Measurements from ENCODE around the gene ST3GAL3.
"Not testable (repeated sequence)": the region's sequence is repeated elsewhere in the genome, so short reads cannot be mapped to it uniquely, and the experiment has no call there.

ST3GAL3 gene

DNA sequence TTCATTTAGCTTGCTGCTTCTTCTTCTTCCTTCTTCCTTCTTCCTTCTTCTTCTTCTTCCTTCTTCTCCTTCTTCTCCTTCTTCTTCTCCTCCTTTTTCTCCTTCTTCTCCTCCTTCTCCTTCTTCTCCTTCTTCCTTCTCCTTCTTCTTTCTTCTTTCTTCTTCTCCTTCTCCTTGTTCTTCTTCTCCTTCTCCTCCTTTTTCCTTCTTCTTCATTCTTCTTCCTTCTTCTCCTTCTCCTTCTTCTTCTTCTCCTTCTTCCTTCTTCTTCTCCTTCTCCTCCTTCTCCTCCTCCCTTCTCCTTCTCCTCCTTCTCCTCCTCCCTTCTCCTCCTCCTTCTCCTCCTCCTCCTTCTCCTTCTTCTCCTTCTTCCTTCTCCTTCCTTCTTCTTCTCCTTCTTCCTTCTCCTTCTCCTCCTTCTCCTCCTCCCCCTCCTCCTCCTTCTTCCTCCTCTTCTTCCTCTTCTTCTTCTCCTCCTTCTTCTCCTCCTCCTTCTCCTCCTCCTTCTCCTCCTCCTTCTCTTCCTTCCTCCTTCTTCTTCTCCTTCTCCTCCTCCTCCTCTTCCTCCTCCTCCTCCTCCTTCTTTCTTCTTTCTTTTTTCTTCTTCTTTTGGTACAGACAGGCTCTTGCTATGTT, 110.1 kb downstream of the ST3GAL3 start:
- DNase-seq (ENCODE audit: low read depth in 1 of 2, low spot score in 1 of 2): no peak

DNA sequence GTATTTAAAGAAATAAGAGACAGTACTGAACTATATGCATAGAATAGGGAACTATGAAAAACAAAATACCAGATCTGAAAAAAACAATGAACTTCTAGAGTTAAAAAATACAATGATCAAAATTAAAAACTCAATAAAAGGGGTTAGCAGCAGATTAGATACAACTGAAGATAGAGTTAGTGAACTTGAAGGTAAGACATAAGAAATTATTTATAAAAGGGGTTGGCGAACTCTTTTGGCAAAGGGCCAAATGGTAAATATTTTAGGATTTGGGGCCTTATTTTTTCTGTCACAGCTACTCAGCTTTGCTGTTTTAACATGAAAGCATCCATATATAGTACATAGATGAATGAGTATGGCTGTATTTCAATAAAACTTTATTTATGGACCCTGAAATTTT, 111.4 kb downstream of the ST3GAL3 start:
- DNase-seq (ENCODE audit: low read depth in 1 of 2, low spot score in 1 of 2): no peak

DNA sequence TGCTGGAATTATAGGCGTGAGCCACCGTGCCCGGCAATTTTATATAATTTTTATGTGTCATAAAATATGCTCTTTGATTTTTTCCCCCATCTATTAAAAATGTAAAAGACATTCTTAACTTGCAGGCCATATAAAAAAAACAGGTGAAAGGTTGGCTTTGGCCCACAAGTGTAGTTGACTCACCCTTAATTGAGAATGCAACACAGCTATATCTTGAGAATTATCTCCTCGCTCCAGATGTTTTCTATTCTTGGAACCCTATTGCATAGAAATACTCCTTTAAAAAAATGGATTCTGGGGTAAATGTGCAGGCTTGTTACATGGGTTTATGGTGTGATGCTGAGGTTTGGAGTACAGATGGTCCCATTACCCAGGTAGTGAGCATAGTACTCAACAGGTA, 112.0 kb downstream of the ST3GAL3 start:
- DNase-seq (ENCODE audit: low read depth in 1 of 2, low spot score in 1 of 2): no peak

DNA sequence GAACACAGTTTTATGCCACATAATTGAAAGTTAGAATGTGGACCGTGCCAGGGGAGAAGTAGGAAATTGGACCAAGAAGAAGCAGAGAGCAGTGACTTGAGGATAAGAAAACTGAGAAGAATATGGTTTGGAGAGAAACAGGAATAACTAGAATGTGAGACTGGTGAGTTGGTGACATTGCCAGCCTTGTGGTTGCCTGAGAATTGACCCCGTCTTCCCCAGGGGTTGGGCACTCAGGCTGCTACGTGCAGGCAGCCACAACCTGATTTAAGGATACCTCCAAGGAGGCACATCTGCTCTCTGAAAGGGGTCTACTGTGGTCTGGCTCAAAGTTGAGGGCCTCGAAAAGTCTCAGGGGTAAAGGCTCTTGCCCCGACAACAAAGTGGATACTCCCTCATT, 114.1 kb downstream of the ST3GAL3 start:
- no peak for DNase-seq (ENCODE audit: low read depth in 1 of 2, low spot score in 1 of 2)

DNA sequence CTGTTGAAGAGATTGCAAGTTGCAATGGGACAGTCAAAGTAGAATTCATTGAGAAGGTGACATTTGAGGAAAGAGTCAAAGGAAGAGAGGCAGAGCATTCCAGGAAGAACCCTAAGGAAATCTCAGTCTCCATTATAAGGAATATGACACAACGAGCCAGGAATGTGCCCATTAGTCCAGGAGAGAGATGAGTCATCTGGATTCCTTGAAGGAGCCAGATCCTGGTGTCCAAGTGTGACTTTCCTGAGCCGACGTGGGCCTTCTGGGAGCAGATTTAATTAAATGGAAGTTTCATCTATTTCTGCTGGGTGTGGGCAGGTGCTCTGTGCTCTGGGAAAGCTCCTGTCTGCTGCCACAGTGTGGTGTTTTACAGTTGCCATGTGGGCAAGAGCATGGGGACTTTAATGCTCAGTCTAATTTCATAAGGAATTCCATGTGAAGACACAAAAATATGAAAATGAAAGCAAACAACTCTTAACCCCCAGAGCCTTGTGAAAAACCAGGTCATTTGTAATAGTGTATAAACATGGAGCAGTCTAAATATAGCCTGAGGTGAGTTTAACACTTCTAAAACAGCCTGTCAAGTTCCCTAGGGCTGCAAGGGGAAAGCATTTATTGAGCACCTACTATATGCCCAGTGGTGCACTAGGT, 114.8 kb downstream of the ST3GAL3 start:
- no peak for DNase-seq (ENCODE audit: low read depth in 1 of 2, low spot score in 1 of 2)

DNA sequence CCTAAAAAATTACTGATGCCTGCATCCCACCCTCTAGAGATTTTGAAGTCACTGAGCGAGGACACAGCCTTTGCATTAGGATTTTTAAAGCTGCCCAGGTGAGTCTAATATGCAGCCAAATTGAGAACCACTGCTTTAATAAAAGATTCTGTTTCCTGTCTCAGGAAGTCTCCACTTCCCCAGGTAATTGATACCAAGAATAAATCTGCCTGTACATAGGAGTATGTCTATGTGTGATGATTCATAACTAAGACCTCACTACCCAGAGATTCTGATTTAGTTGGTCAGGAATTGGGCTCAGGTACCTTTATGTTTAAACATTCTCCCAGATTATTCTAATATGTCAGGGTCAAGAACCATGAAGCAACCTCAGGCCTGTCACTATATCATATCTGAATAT, 117.5 kb downstream of the ST3GAL3 start:
- no peak for DNase-seq (ENCODE audit: low read depth in 1 of 2, low spot score in 1 of 2)

DNA sequence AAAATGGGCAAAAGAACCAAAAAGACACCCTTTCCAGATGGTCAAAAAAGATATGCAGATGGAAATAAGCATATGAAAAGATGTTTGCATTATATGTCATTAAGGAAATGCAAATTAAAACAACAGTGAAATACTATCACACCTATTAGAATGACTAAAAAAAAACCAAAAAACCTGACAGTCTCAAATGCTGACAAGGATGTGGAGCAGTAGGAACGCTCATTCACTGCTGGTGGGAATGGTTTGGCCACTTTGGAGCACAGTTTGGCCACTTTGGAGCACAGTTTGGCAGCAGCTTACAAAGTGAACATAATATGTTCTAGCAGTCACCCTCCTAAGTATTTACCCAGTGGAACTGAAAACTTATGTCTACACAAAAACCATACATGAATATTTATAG, 121.2 kb downstream of the ST3GAL3 start:
- no peak for DNase-seq (ENCODE audit: low read depth in 1 of 2, low spot score in 1 of 2)

DNA sequence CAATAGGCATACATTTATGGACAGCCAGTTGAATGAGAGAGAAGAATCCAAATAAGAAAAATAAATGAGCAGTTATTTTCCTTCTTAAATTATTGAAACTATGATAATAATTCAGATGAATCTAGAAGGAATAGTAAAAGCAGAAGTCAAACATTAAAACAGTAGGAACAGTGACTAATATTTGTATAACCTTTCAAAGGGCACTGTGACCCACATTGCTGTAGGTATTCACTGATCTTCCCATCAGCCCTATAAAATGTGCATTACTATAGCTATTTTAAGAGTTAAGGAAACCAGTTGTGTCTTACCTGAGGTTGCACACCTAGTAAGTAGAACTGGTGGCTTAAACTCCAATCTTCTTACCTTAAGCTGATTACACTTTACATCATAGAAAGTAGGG, 123.5 kb downstream of the ST3GAL3 start:
- DNase-seq (ENCODE audit: low read depth in 1 of 2, low spot score in 1 of 2): no peak

DNA sequence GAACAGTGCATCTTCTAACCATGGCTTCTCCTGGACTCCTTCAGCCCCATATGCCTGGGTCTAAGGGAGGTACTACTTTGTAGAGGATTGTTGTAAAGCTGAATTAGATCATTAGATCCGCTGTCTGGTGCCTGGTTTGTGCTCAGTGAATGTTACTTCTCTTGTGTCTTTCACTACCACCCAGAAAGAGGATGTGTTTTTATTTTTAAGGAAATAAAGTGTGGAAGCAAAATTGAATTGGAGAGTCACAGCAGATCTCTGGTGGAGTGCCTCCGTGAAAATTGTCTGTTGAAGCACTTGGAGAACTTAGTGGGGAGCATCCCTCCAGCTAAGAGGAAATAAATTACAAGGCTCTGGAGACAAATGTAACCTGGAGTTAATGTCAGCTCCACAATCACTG, 124.5 kb downstream of the ST3GAL3 start:
- DNase-seq (ENCODE audit: low read depth in 1 of 2, low spot score in 1 of 2): no peak

DNA sequence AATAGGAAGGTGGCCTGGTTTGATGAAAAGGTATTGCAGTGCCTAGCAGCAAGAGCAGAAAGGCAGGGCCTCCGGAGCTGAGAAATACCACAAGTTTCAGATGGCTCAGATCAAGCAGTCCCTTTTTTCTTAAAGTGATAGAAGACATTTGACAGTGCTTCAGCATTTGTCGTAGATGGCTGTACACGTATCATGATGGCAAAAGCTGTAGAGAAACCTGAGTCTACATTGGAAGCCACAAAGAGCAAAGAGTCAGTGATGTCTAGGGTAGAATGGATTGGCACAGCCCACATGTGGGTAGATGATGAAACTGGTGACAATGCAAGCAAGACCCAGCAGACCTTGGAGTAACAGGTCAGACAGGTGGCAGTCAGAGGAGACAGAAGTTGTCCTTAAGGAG, 124.9 kb downstream of the ST3GAL3 start:
- no peak for DNase-seq (ENCODE audit: low read depth in 1 of 2, low spot score in 1 of 2)

DNA sequence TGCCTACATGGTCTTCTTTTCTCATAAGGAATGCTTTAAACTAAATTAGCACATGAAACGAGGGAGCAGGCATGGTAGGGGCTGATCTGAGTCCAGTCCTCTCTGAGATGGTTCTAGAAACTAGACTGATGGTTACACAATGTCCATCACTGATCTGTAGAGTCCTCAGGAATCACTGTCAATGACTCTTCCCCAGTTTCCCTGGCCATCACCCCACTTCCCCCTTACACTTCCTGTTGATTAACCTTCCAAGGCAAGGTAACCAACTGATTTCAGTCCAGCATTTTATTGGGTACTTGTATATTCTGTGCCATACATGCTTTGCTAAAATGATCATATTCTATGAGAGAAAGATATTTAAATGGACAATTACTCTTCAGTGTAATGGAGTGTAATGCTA, 125.7 kb downstream of the ST3GAL3 start:
- no peak for DNase-seq (ENCODE audit: low read depth in 1 of 2, low spot score in 1 of 2)

DNA sequence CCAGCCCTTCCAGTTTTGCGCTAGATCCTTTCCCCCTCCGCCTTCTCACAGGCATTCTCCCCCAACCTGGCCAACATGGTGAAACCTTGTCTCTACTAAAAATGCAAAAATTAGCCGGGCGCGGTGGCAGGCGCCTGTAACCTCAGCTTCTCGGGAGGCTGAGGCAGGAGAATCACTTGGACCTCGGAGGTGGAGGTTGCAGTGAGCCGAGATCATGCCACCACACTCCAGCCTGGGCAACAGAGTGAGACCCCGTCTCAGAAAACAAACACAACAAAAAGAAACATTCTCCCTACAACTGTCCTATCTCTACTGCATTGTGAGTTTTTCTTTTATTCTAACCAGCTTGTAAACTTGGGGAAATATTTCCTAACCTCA, 126.6 kb downstream of the ST3GAL3 start:
- DNase-seq (ENCODE audit: low read depth in 1 of 2, low spot score in 1 of 2): not testable (repeated sequence)

DNA sequence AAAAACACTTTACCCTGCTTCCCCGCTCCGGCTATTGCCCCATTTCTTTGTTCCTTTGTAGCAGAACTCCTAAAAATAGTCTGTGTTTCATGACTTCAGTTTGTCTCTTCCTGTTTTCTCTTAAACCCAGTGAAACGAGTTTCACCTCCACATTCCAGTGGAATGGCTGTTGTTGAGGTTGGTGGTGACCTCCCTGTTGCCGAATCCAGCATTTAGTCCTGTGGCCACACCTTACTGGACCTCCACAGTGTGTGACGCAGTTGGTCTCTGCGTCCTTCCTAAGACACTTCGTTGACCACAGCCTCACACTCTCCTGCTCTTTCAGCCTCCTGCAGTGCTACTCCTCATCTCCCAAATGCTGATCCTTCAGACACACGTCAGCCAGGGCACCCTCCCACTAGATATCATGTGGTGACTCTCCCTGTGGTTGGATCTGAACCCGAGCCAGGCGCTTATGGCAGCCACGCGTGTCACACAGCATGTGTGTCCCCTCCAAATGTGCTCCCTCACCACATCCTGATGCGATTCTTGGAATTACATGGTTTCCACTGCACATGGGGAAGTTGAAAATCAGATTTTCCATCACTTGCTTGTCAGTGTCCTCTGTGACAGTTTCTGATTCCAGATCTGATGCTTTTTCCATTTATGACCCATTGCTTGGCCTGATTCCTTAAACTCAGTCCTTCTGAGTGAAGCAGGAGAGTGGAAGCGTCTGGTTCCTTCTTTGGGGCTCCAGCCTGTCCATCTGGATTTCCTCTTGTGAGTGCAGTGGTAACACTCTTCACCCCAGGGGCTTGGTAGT, 127.1 kb downstream of the ST3GAL3 start:
- DNase-seq (ENCODE audit: low read depth in 1 of 2, low spot score in 1 of 2): no peak

DNA sequence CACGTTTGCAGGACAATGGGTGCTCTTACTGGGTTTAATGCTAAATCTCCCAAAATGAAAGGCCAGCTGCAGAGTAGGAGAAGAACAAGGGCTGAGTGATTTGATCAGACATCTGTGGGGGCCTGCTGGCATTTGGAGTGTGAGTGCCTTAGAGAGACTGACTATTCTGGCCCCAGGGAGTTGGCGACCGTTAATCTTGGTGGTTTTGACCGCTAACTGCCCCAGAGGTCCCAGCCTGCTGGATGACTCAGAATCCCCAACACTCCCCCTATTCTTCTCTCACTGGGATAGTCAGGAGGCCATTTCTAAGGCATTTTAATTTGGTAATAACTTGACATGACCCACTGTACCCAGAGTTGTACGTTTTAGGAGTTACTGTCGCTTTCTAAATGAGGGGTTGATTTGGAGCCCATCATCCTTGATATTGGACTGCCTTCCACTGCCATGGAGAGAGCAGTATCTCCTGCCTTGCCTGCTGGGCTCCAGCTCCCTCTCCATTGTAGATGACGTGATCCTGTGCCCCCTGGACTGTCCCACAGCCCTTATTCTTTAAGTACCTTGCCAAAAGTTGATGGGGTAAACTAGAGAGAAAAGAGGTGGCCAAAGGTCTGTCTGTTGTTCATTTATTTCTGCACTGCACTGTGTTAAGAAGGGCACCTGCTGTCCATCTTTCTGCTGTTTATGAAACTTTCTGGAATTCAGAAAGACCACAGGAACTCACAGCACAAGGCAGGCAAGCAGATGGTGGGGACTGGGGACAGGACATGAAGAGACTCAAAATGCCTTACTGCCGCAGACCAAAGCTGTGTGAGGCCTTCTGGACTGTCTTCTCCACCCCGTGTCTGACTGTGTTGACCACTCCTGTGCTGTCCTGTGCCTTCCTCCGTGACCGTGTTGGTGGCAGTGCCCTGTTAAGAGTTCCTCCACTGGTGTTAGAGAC, 128.0 kb downstream of the ST3GAL3 start:
- no peak for DNase-seq (ENCODE audit: low read depth in 1 of 2, low spot score in 1 of 2)

DNA sequence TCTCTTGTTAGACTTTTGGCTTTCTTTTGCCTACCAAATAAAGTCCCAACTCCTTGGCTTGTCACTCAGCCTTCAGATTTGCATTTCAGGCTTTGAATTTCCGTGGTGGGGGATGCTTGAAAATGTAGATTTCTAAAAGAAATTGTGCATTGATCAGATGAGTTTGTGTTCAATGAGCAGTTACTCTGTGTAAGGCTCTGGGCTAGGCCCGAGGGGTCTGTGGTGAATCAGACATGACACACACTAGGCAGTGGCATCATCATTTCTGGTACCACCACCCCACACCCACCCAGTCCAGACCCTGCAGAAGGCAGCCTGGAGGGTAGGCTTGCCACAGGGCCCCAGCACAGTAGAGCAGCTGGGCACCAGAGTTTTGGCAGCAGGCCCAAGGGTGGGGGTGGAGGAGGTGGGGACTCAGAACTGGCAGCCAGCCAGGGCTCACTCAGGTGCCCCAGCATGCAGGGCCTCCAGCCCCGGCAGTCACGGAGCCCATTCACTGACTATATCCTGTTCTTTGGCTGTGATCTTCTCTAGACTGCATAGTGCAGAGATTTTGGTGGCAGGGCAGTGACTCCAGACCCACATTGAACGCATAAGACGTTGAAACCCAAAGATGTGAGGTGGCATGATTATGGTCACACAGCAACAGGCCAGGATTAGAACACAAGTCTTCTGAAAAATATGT, 129.1 kb downstream of the ST3GAL3 start:
- DNase-seq (ENCODE audit: low read depth in 1 of 2, low spot score in 1 of 2): peak; percentile 39 to 58

DNA sequence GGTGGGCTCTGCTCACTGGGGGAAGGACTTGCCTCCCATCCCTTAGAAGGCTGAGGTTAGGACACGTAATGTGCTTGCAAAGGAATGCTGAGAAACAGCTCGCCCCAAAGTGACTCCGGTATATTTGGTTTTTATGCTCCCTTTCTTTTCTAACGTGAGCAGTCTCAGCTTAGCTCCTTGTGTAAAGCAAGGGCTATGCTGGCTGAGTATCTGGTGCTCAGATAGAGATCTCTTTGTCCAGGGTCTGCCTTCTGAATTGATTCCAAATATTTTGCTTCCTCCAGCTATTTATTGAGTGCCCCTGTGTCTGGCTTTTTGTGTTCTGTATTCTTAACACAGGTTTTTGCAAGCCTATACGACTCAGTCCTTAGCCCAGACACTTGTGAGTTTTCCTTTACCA, 131.7 kb downstream of the ST3GAL3 start:
- DNase-seq (ENCODE audit: low read depth in 1 of 2, low spot score in 1 of 2): no peak

DNA sequence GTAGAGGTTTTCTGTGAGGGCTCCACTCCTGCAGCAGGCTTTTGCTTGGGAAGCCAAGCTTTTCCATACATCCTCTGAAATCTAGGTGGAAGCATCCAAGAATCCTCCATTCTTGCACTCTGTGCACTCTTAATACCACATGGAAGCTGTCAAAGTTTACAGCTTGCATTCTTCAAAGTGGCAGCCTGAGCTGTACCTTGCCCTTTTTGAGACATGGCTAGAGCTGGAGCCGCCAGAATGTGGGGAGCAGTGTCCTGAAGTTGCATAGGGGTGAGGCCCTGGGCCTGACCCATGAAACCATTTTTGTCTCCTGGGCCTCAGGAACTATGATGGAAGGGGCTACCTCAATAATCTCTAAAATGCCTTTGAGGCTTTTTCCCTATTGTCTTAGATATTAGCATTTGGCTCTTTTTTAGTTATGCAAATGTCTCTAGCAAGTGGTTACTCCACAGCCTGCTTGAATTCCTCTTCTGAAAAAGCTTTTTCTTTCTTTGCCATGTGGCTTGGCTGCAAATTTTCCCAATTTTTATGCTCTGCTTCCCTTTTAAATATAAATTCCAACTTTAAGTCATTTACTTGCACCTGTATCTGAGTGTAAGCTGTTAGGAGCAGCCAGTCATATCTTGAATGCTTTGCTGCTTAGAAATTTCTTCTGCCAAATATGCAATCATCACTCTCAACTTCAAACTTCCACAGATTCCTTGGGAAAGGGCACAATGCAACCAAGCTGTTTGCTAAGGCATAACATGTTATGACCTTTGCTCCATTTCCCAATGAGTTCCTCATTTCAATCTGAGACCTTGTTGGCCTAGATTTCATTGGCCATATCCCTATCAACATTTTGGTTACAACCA, 134.2 kb downstream of the ST3GAL3 start:
- DNase-seq (ENCODE audit: low read depth in 1 of 2, low spot score in 1 of 2): no peak

DNA sequence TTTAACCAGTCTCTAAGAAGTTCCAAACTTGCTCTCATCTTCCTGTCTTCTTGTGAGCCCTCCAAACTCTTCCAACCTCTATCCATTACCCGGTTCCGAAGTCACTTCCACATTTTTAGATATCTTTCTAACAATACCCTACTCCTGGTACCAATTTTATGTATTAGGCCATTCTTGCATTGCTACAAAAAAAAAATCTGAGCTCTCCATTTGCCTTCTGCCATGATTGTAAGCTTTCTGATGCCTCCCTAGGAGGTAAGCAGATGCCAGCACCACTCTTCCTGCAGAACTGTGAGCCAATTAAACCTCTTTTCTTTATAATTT, 134.8 kb downstream of the ST3GAL3 start:
- DNase-seq (ENCODE audit: low read depth in 1 of 2, low spot score in 1 of 2): no peak

DNA sequence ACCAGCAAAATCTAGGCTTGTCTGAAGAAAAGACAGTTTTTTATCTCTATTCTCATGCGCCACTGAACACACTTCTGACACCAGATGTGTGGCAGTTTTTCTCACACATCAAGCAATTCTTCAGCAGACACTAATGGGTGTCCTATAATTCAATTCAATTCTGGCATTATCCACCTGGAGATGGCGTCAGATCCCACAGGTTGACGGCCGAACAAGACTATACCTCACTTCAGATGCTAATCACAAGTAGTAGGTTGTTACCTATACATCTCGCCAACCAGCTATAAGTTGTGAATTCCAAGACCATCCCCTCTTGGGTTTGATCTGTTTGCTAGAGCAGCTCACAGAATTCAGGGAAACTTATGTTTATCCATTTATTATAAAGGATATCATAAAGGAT, 136.3 kb downstream of the ST3GAL3 start:
- DNase-seq (ENCODE audit: low read depth in 1 of 2, low spot score in 1 of 2): no peak

DNA sequence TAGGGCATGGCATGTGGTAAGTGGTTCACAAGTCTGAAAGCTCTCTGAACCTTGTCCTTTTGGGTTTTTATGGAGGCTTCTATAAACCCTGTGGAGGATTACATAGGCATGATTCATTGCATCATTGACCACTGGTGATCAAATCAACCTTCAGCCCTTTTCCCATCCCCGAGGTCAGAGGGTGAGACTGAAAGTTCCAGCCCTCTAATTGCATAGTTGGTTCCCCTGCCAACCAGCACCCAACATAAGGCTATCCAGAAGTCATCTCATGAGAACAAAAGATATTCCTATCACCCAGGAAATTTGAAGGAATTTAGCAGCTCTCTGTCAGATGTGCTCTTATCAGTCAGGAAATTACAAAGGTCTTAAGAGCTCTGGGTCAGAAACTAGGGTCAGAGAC, 136.8 kb downstream of the ST3GAL3 start:
- no peak for DNase-seq (ENCODE audit: low read depth in 1 of 2, low spot score in 1 of 2)

Data from stimulated activated CD4-positive, alpha-beta T cell treated with anti-CD3 and anti-CD28 coated beads, Interleukin-15, amount 100 ng/mL, for 1 hour (primary cell).